ENCODE results near the gene GSG1L. TPM values are rescaled to one million over a fixed set of nuclear protein-coding genes. Genes with fewer than 3 reads are reported as not detected.

GSG1L gene
- total RNA-seq, 1 donor from 2014 or later = not detected

DNA sequence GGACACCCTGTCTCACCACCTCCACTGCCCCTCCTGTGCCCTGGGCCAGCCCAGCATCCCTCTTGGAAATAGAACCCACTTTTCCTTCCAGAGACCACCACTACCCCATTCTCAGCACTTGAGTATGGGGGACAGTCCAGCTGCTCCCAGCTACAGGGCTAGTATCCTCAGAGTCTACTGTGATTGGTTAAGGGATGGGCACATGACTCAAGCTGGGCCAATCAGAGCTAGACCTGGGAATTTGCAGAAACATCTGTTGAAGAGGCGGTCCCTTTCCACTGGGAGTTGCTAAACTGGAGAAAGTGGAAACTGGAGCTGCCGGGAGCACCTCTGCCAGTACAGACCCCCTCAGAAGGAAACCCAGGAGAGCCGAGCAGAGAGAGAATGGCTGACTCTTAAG, 156.6 kb downstream of the GSG1L start:
- no peaks in the 10 kb centered on the region for H3K36me3 ChIP-seq (ENCODE audit: control insufficient read depth, insufficient read depth, low read length)
- no peak overlapping the region for H3K4me3 ChIP-seq (ENCODE audit: low read depth, low read length)
- no peaks in the 10 kb centered on the region for H3K27me3 ChIP-seq (ENCODE audit: control insufficient read depth, insufficient read depth, low read length)
- TF ChIP-seq, protein P1, sequence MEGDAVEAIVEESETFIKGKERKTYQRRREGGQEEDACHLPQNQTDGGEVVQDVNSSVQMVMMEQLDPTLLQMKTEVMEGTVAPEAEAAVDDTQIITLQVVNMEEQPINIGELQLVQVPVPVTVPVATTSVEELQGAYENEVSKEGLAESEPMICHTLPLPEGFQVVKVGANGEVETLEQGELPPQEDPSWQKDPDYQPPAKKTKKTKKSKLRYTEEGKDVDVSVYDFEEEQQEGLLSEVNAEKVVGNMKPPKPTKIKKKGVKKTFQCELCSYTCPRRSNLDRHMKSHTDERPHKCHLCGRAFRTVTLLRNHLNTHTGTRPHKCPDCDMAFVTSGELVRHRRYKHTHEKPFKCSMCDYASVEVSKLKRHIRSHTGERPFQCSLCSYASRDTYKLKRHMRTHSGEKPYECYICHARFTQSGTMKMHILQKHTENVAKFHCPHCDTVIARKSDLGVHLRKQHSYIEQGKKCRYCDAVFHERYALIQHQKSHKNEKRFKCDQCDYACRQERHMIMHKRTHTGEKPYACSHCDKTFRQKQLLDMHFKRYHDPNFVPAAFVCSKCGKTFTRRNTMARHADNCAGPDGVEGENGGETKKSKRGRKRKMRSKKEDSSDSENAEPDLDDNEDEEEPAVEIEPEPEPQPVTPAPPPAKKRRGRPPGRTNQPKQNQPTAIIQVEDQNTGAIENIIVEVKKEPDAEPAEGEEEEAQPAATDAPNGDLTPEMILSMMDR (IDR thresholded peaks at IDR 0.05; ENCODE audit: insufficient read depth, low read length, poor library complexity, severe bottlenecking) = no peak
- no peak for DNase-seq (ENCODE audit: low read depth)

DNA sequence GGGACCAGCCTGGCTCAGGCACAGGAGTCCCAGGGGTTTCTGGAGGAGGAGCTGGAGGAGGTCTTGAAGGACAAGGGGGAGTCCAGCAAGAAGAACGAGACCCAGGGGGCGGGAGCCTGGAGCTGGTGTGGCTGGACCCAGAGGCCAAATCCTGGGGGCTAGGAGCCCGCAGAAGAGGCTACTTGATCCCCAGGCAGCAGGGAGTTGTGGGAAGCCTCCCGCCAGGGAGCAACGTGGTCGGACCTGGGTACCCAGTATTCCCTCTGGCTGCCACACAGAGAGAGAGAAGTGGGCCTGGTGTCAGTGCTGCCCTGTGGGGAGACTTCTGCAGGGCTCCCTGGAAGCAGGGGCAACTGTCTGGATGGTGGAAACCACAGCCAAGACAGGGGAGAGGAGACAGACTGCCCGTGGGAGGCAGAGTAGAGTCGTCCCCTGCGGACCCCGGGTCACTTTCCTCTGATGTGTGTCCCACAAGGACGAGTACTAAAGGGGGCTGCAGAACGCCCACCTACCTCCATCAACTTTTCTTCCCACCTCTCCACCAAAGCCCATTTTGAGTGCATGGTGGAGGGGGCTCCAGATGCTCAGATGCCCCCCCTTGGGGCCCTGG, 160.4 kb downstream of the GSG1L start:
- no peaks in the 10 kb centered on the region for H3K36me3 ChIP-seq (ENCODE audit: control insufficient read depth, insufficient read depth, low read length)
- no peak overlapping the region for H3K4me3 ChIP-seq (ENCODE audit: low read depth, low read length)
- no peak for DNase-seq (ENCODE audit: low read depth)
- TF ChIP-seq, protein P1 (IDR thresholded peaks at IDR 0.05; ENCODE audit: insufficient read depth, low read length, poor library complexity, severe bottlenecking) = no peak
- H3K27me3 ChIP-seq (ENCODE audit: control insufficient read depth, insufficient read depth, low read length) = no peaks in the 10 kb centered on the region

DNA sequence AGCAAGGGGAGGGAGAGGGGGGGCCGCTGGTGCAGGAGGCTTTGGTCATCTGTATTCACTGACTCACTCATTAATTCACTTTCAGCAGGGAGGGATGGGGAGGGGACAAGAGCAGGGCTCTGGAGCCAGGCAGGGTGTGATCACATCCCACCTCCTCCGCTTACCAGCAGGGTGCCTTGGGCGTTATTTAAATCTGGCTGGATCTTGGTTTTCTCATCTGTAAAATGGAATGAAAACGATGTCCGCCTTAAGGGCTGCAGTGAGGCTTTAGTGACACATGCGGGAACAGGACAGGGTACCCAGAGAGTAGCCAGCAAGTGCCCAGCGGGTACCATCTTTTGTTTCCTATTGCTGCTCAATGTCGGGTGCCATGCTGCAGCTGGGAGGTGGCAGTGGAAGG, 161.0 kb downstream of the GSG1L start:
- TF ChIP-seq, protein P1 (IDR thresholded peaks at IDR 0.05; ENCODE audit: insufficient read depth, low read length, poor library complexity, severe bottlenecking) = no peak
- DNase-seq (ENCODE audit: low read depth) = no peak
- no peaks in the 10 kb centered on the region for H3K36me3 ChIP-seq (ENCODE audit: control insufficient read depth, insufficient read depth, low read length)
- H3K27me3 ChIP-seq (ENCODE audit: control insufficient read depth, insufficient read depth, low read length) = no peaks in the 10 kb centered on the region
- H3K4me3 ChIP-seq (ENCODE audit: low read depth, low read length) = no peak overlapping the region

DNA sequence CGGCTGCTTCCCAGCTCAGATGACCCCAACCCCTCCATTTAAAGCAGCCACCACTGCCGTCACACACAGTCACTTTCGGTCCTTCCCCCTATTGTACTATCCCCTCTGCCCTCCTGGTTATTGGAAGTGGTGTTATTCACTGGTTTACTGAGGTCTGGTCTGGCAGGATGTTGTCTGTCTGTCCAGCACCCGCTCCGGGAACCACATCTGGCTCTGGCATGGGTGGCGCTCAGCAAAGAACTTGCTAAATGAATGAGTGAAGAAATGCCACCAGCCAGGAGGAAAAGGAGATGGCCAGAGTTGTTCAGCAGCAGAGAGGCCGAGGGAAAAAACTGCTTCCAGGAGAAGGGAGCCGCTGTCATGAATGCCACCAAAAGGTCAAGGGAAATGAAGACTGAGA, 161.6 kb downstream of the GSG1L start:
- Histone ChIP-seq H3K36me3 (ENCODE audit: control insufficient read depth, insufficient read depth, low read length) (no peaks in the 10 kb centered on the region), H3K27me3 (ENCODE audit: control insufficient read depth, insufficient read depth, low read length) (no peaks in the 10 kb centered on the region), H3K4me3 (ENCODE audit: low read depth, low read length) (no peak overlapping the region)
- DNase-seq (ENCODE audit: low read depth) = no peak
- TF ChIP-seq, protein P1 (IDR thresholded peaks at IDR 0.05; ENCODE audit: insufficient read depth, low read length, poor library complexity, severe bottlenecking) = no peak

DNA sequence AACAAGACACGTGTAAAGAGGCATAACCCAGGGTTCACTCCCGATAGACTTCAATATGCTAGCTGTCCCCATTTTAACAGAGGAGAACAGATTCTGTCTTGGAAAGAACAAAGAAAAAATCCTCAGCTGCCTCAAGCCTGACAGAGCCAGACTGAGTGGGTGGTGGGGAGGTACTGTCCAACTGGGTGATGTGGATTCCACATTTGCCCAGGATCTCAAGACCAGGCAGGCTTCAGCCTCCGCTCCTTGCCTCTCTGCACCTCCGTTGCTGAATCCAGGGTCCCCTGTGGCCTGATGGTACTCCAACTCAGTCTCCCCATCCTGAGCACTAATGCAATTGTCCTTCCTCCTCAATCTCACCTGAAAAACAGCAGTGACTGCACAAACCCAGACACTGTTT, 163.8 kb downstream of the GSG1L start:
- no peak for DNase-seq (ENCODE audit: low read depth)
- no peaks in the 10 kb centered on the region for H3K27me3 ChIP-seq (ENCODE audit: control insufficient read depth, insufficient read depth, low read length)
- H3K4me3 ChIP-seq (ENCODE audit: low read depth, low read length) = no peak overlapping the region
- TF ChIP-seq, protein P1 (IDR thresholded peaks at IDR 0.05; ENCODE audit: insufficient read depth, low read length, poor library complexity, severe bottlenecking) = no peak
- no peaks in the 10 kb centered on the region for H3K36me3 ChIP-seq (ENCODE audit: control insufficient read depth, insufficient read depth, low read length)

DNA sequence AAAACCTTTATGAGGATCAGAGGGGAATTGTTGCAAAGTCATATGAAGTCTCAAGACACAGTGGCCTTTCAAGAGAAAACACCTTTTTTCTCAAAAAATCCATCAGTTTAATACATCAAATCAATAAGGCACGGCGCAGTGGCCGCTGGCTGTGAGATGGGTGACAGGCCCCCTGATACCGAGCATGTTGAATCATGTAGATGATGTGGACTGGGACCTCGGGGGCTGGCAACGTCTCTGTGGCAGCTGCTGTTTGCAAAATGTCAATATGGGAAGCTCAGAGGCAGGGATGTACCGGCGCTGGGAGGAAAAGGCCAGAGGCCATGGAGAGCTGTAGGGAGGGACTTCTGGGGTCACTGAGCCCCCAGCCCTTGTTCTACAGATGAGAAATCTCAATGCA, 169.1 kb downstream of the GSG1L start:
- Histone ChIP-seq H3K27me3 (ENCODE audit: control insufficient read depth, insufficient read depth, low read length) (no peaks in the 10 kb centered on the region), H3K4me3 (ENCODE audit: low read depth, low read length) (no peak overlapping the region)
- TF ChIP-seq, protein P1 (IDR thresholded peaks at IDR 0.05; ENCODE audit: insufficient read depth, low read length, poor library complexity, severe bottlenecking) = no peak

More for the DNA sequence above, 169.1 kb downstream of the GSG1L start:
- DNase-seq (ENCODE audit: low read depth) = no peak
- H3K36me3 ChIP-seq (ENCODE audit: control insufficient read depth, insufficient read depth, low read length) = no peaks in the 10 kb centered on the region

Data from kidney epithelial cell (primary cell).